Central memory CD8-positive, alpha-beta T cell (primary cell): ENCODE results near the gene NLRC4.
A peak's percentile ranks its signal among the peaks of the same experiment; 100 is the strongest.
"Not testable (repeated sequence)": the region's sequence is repeated elsewhere in the genome, so short reads cannot be mapped to it uniquely, and the experiment has no call there.

Experiments
- ATAC-seq: fragments of 150-1000 bp; cut with Tn5 transposase; replicated peaks from 2 replicates; pipeline ENCODE4 v1.10.0; 2022; ENCODE audit warnings: mild to moderate bottlenecking, moderate FRiP score, moderate number of reproducible peaks; ENCODE audit not compliant: poor library complexity, severe bottlenecking; ENCODE audit errors: extremely low read depth
- DNase-seq, 2 donors: peaks; one replicate each; pipeline ENCODE4 v3.0.0; 2021; ENCODE audit warnings: low spot score in 2 of 2
- H3K27ac Mint-ChIP-seq: one replicate; pipeline ENCODE4 v1.8.0; 2022; ENCODE audit warnings: low read depth, mild to moderate bottlenecking, moderate library complexity, mixed read lengths
- H3K27me3 Mint-ChIP-seq: one replicate; pipeline ENCODE4 v1.8.0; 2022; ENCODE audit warnings: mixed read lengths
- H3K36me3 Mint-ChIP-seq: one replicate; pipeline ENCODE4 v1.8.0; 2022; ENCODE audit warnings: mild to moderate bottlenecking, moderate library complexity, mixed read lengths; ENCODE audit not compliant: insufficient read depth
- H3K4me1 Mint-ChIP-seq: one replicate; pipeline ENCODE4 v1.8.0; 2022; ENCODE audit warnings: mixed read lengths
- H3K4me3 Mint-ChIP-seq: one replicate; pipeline ENCODE4 v1.8.0; 2022; ENCODE audit warnings: mild to moderate bottlenecking, moderate library complexity, mixed read lengths
- H3K9me3 Mint-ChIP-seq: one replicate; pipeline ENCODE4 v1.8.0; 2022; ENCODE audit warnings: mixed read lengths

NLRC4 gene

GRCh38 chr2:32235315-32235714 is 29.4 kb downstream of the NLRC4 start:
- Mint-ChIP-seq H3K27me3 (no peaks in the 10 kb centered on the region), H3K4me3 (no peak overlapping the region), H3K36me3 (no peaks in the 10 kb centered on the region), H3K9me3 (no peaks in the 10 kb centered on the region), H3K4me1 (no peaks in the 10 kb centered on the region), H3K27ac (no peak overlapping the region)
- no peak for ATAC-seq
- no peak for DNase-seq

- H3K27me3 Mint-ChIP-seq = no peaks in the 10 kb centered on the region
- no peak for ATAC-seq
- DNase-seq = no peak
- no peaks in the 10 kb centered on the region for H3K9me3 Mint-ChIP-seq
- peaks cover 9% of the 10 kb centered on the region for H3K4me1 Mint-ChIP-seq
- peaks cover 2% of the 10 kb centered on the region for H3K36me3 Mint-ChIP-seq
- H3K4me3 Mint-ChIP-seq = no peak overlapping the region
- no peak overlapping the region for H3K27ac Mint-ChIP-seq
Measured at GRCh38 chr2:32231959-32232358, 32.7 kb downstream of the NLRC4 start.

- DNase-seq = no peak
- Mint-ChIP-seq H3K36me3 (peaks cover 2% of the 10 kb centered on the region), H3K9me3 (no peaks in the 10 kb centered on the region), H3K27ac (peak overlapping the region; percentile 7), H3K4me1 (peaks cover 9% of the 10 kb centered on the region), H3K27me3 (no peaks in the 10 kb centered on the region), H3K4me3 (no peak overlapping the region)
- ATAC-seq = no peak
Measured at GRCh38 chr2:32229635-32230034, 35.1 kb downstream of the NLRC4 start.

- no peaks in the 10 kb centered on the region for H3K9me3 Mint-ChIP-seq
- H3K27ac Mint-ChIP-seq = no peak overlapping the region
- ATAC-seq (no peak), DNase-seq (no peak)
- peaks cover 9% of the 10 kb centered on the region for H3K4me1 Mint-ChIP-seq
- H3K4me3 Mint-ChIP-seq = no peak overlapping the region
- peaks cover 6% of the 10 kb centered on the region for H3K36me3 Mint-ChIP-seq
- no peaks in the 10 kb centered on the region for H3K27me3 Mint-ChIP-seq
Measured at GRCh38 chr2:32228181-32228580, 36.5 kb downstream of the NLRC4 start.

- H3K27ac Mint-ChIP-seq = no peak overlapping the region
- H3K9me3 Mint-ChIP-seq = no peaks in the 10 kb centered on the region
- no peak for ATAC-seq
- peaks cover 9% of the 10 kb centered on the region for H3K4me1 Mint-ChIP-seq
- peaks cover 13% of the 10 kb centered on the region for H3K36me3 Mint-ChIP-seq
- no peak overlapping the region for H3K4me3 Mint-ChIP-seq
- no peak for DNase-seq
- H3K27me3 Mint-ChIP-seq = no peaks in the 10 kb centered on the region
Measured at GRCh38 chr2:32227492-32227891, 37.2 kb downstream of the NLRC4 start.

GRCh38 chr2:32222966-32223365 is 41.7 kb downstream of the NLRC4 start:
- H3K36me3 Mint-ChIP-seq = peaks cover 36% of the 10 kb centered on the region
- no peaks in the 10 kb centered on the region for H3K9me3 Mint-ChIP-seq
- H3K27me3 Mint-ChIP-seq = no peaks in the 10 kb centered on the region
- no peak overlapping the region for H3K27ac Mint-ChIP-seq
- no peak for DNase-seq
- H3K4me1 Mint-ChIP-seq = no peaks in the 10 kb centered on the region
- no peak overlapping the region for H3K4me3 Mint-ChIP-seq
- no peak for ATAC-seq

GRCh38 chr2:32220445-32220844 is 44.2 kb downstream of the NLRC4 start:
- Mint-ChIP-seq H3K27me3 (no peaks in the 10 kb centered on the region), H3K9me3 (no peaks in the 10 kb centered on the region), H3K4me1 (no peaks in the 10 kb centered on the region), H3K36me3 (peaks cover 38% of the 10 kb centered on the region), H3K4me3 (no peak overlapping the region), H3K27ac (no peak overlapping the region)
- no peak for ATAC-seq
- DNase-seq = no peak

- no peak overlapping the region for H3K27ac Mint-ChIP-seq
Measured at GRCh38 chr2:32212295-32212694, 52.4 kb downstream of the NLRC4 start.

GRCh38 chr2:32210767-32211408 is 53.8 kb downstream of the NLRC4 start:
- Mint-ChIP-seq H3K27ac (no peak overlapping the region), H3K27me3 (no peaks in the 10 kb centered on the region), H3K4me1 (no peaks in the 10 kb centered on the region), H3K9me3 (no peaks in the 10 kb centered on the region), H3K36me3 (peaks cover 21% of the 10 kb centered on the region), H3K4me3 (no peak overlapping the region)
- DNase-seq (no peak), ATAC-seq (no peak)

More at GRCh38 chr2:32212295-32212694, 52.4 kb downstream of the NLRC4 start:
- no peaks in the 10 kb centered on the region for H3K27me3 Mint-ChIP-seq
- no peaks in the 10 kb centered on the region for H3K4me1 Mint-ChIP-seq
- ATAC-seq = no peak
- DNase-seq = no peak
- no peaks in the 10 kb centered on the region for H3K9me3 Mint-ChIP-seq
- H3K36me3 Mint-ChIP-seq = peaks cover 23% of the 10 kb centered on the region
- no peak overlapping the region for H3K4me3 Mint-ChIP-seq

GRCh38 chr2:32203428-32203827 is 61.3 kb downstream of the NLRC4 start:
- ATAC-seq, H3K27ac Mint-ChIP-seq, DNase-seq, H3K4me1 Mint-ChIP-seq, H3K9me3 Mint-ChIP-seq, H3K27me3 Mint-ChIP-seq, H3K4me3 Mint-ChIP-seq: not testable (repeated sequence)
- peaks cover 19% of the 10 kb centered on the region for H3K36me3 Mint-ChIP-seq

GRCh38 chr2:32200814-32201213 is 63.9 kb downstream of the NLRC4 start:
- H3K27me3 Mint-ChIP-seq = no peaks in the 10 kb centered on the region
- H3K4me1 Mint-ChIP-seq = no peaks in the 10 kb centered on the region
- H3K4me3 Mint-ChIP-seq = no peak overlapping the region
- H3K36me3 Mint-ChIP-seq = peaks cover 21% of the 10 kb centered on the region
- DNase-seq (no peak), ATAC-seq (no peak)
- H3K9me3 Mint-ChIP-seq = no peaks in the 10 kb centered on the region
- H3K27ac Mint-ChIP-seq = no peak overlapping the region

GRCh38 chr2:32192418-32192817 is 72.3 kb downstream of the NLRC4 start:
- peaks cover 19% of the 10 kb centered on the region for H3K36me3 Mint-ChIP-seq
- H3K27ac Mint-ChIP-seq = no peak overlapping the region
- ATAC-seq = no peak
- DNase-seq = no peak
- H3K4me3 Mint-ChIP-seq = no peak overlapping the region
- H3K4me1 Mint-ChIP-seq = peaks cover 18% of the 10 kb centered on the region
- no peaks in the 10 kb centered on the region for H3K27me3 Mint-ChIP-seq
- no peaks in the 10 kb centered on the region for H3K9me3 Mint-ChIP-seq

GRCh38 chr2:32189011-32189410 is 75.7 kb downstream of the NLRC4 start:
- no peak overlapping the region for H3K27ac Mint-ChIP-seq
- no peak for ATAC-seq
- H3K36me3 Mint-ChIP-seq = peaks cover 31% of the 10 kb centered on the region
- no peaks in the 10 kb centered on the region for H3K9me3 Mint-ChIP-seq
- H3K4me3 Mint-ChIP-seq = no peak overlapping the region
- no peak for DNase-seq
- H3K27me3 Mint-ChIP-seq = no peaks in the 10 kb centered on the region
- H3K4me1 Mint-ChIP-seq = peaks cover 18% of the 10 kb centered on the region
